HepG2 (cell line): ENCODE data around the gene DUSP7. TPM values are rescaled to one million over a fixed set of nuclear protein-coding genes. Genes with fewer than 3 reads are reported as not detected.

Experiments
- ARNTL ChIP-seq: sonication (generic); formaldehyde crosslinking; IDR thresholded peaks from 2 replicates; pipeline ENCODE4 v1.4.0; 2020; ENCODE audit warnings: mild to moderate bottlenecking, missing genetic modification reagents
- CEBPG ChIP-seq: IDR thresholded peaks from 2 replicates; pipeline ENCODE4 v1.6.1; 2016
- FOXO4 ChIP-seq: sonication (generic); formaldehyde crosslinking; conservative IDR thresholded peaks from 2 replicates; pipeline ENCODE4 v1.8.1; 2023; ENCODE audit warnings: missing genetic modification reagents
- KLF6 ChIP-seq: IDR thresholded peaks from 2 replicates; pipeline ENCODE4 v1.8.0; 2016; ENCODE audit warnings: missing biosample characterization, missing genetic modification reagents
- PAWR ChIP-seq: sonication (generic); formaldehyde crosslinking; IDR thresholded peaks from 2 replicates; pipeline ENCODE4 v1.4.0; 2020; ENCODE audit warnings: missing genetic modification reagents, mild to moderate bottlenecking, borderline replicate concordance
- POGZ ChIP-seq: sonication (generic); formaldehyde crosslinking; IDR thresholded peaks from 2 replicates; pipeline ENCODE4 v1.4.0; 2020; ENCODE audit warnings: mild to moderate bottlenecking, missing genetic modification reagents
- SETDB1 ChIP-seq: sonication (generic); formaldehyde crosslinking; IDR thresholded peaks from 2 replicates; pipeline ENCODE4 v1.5.1; 2020; ENCODE audit warnings: missing genetic modification reagents, mild to moderate bottlenecking, borderline replicate concordance
- SMYD3 ChIP-seq: sonication (generic); formaldehyde crosslinking; IDR thresholded peaks from 2 replicates; pipeline ENCODE4 v1.8.1; 2023; ENCODE audit warnings: mild to moderate bottlenecking, missing genetic modification reagents
- SP4 ChIP-seq: sonication (generic); formaldehyde crosslinking; IDR thresholded peaks from 2 replicates; pipeline ENCODE4 v1.8.1; 2023; ENCODE audit warnings: mild to moderate bottlenecking, missing genetic modification reagents
- TGIF2 ChIP-seq: IDR thresholded peaks from 2 replicates; pipeline ENCODE4 v1.6.1; 2016; ENCODE audit warnings: control low read depth, missing compliant biosample characterization
- THAP7 ChIP-seq: sonication (generic); formaldehyde crosslinking; IDR thresholded peaks from 2 replicates; pipeline ENCODE4 v1.8.1; 2023; ENCODE audit warnings: mild to moderate bottlenecking, missing genetic modification reagents
- ZKSCAN1 ChIP-seq: fragments of 150-350 bp; IDR thresholded peaks from 2 replicates; pipeline ENCODE4 v1.6.1; 2014; ENCODE audit warnings: low read length
- ZNF326 ChIP-seq: sonication (generic); formaldehyde crosslinking; IDR thresholded peaks from 2 replicates; pipeline ENCODE4 v1.4.0; 2020; ENCODE audit warnings: missing genetic modification reagents, borderline replicate concordance
- ZNF552 ChIP-seq: sonication (generic); formaldehyde crosslinking; IDR thresholded peaks from 2 replicates; pipeline ENCODE4 v1.9.0; 2022; ENCODE audit warnings: missing genetic modification reagents, mild to moderate bottlenecking, borderline replicate concordance
- ZNF850 ChIP-seq: sonication (generic); formaldehyde crosslinking; conservative IDR thresholded peaks from 2 replicates; pipeline ENCODE4 v1.9.0; 2021; ENCODE audit warnings: mild to moderate bottlenecking, missing genetic modification reagents
- ZSCAN31 ChIP-seq: sonication (generic); formaldehyde crosslinking; IDR thresholded peaks from 2 replicates; pipeline ENCODE4 v1.5.0; 2020; ENCODE audit warnings: low read depth, mild to moderate bottlenecking, missing genetic modification reagents
- polyA plus RNA-seq, 8 experiments: library from polyadenylated mRNA; depleted of rRNA in 3 of 8; stranded (reverse) in 7 of 8; unstranded in 1 of 8; fragments of >200 nt; fragmentation: Illumina TruSeq in 4 of 8; extraction: Trizol in 4 of 8; gene quantifications; 2 replicates each; pipeline versions ENCODE4 v1.2.1 to v1.2.3, GENCODE V29; 2011 to 2016; ENCODE audit warnings: low read depth in 4 of 8, missing spikeins in 1 of 8, mixed read lengths in 1 of 8; ENCODE audit not compliant: insufficient read depth in 1 of 8
- total RNA-seq, 5 experiments: library from RNA; depleted of rRNA; stranded (reverse); fragments of >200 nt; fragmentation: Illumina TruSeq; extraction: Trizol; gene quantifications; 2 replicates each; pipeline ENCODE4 v1.2.3, GENCODE V29; 2016; ENCODE audit warnings: low read depth in 1 of 5
- TF ChIP-seq, protein P1 (sequence below): sonication (generic); formaldehyde crosslinking; IDR thresholded peaks from 2 replicates; pipeline ENCODE4 v1.4.0; 2020; ENCODE audit warnings: missing genetic modification reagents, borderline replicate concordance
- TF ChIP-seq, protein P2 (sequence below): sonication (generic); formaldehyde crosslinking; IDR thresholded peaks from 2 replicates; pipeline ENCODE4 v1.4.0; 2020; ENCODE audit warnings: mild to moderate bottlenecking, missing genetic modification reagents

Gene DUSP7
- total and polyA plus RNA-seq, 2 of the 13 experiments (the other 11 are each of a cell fraction or from before 2014, with no cell fraction given) = 6.6 to 8.8 TPM

DNA sequence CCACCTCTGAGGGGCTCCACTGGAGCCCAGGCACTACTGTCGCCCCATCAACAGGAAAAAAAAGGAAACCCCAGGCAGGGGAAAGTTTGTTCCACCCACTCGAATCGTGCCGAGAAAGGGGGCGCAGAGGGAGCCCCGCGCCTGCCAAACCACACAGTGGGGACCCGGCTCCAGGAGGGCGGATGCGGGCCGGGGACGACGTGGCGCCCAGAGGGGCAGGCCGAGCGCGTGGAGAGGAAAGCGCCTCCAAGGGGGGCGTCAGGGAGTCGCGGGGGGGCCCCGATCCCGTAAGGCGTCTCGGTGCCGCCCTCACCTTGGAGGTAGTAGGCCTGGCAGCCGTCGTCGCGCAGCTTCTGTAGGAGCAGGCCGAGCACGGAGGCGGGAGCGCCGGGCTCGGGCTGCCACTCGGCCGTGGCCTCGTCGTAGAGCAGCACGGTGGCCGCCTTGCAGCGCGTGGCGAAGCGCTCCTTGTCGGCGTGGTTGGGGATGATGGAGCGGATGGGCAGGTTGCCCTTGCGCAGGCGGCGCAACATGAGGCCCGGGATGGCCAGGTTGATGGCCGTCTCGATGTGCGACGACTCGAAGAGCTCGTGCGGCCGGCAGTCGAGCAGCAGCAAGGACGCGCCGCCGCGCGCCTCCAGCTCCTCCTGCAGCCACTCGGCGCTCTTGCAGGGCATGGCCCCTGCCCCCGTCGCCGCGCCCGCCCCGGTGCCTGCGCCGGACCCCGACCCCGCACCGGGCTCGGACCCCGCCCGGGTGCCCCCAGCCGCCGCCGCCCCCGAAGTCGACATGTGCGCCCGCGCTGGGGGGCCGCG lies 627 bp downstream of the DUSP7 start (continued):
- TF ChIP-seq, protein P1, sequence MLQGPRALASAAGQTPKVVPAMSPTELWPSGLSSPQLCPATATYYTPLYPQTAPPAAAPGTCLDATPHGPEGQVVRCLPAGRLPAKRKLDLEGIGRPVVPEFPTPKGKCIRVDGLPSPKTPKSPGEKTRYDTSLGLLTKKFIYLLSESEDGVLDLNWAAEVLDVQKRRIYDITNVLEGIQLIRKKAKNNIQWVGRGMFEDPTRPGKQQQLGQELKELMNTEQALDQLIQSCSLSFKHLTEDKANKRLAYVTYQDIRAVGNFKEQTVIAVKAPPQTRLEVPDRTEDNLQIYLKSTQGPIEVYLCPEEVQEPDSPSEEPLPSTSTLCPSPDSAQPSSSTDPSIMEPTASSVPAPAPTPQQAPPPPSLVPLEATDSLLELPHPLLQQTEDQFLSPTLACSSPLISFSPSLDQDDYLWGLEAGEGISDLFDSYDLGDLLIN = peak; percentile 81; the same call in 1 of the 2 replicates
- TF ChIP-seq ZNF326 (CRISPR knock-in tag) (no peak), ZNF850 (CRISPR knock-in tag) (no peak), ZNF552 (CRISPR knock-in tag) (peak; percentile 25; the same call in 1 of the 2 replicates), PAWR (CRISPR knock-in tag) (no peak), ARNTL (CRISPR knock-in tag) (no peak), SMYD3 (no peak), FOXO4 (CRISPR knock-in tag) (0 out of 2 replicates have a peak, but pooled peaks have one; percentile 78), POGZ (CRISPR knock-in tag) (no peak), SP4 (CRISPR knock-in tag) (0 out of 2 replicates have a peak, but pooled peaks have one; percentile 16), CEBPG (CRISPR knock-in tag) (peak; percentile 36; the same call in 1 of the 2 replicates), ZSCAN31 (CRISPR knock-in tag) (peak; percentile 29; the same call in 1 of the 2 replicates), THAP7 (CRISPR knock-in tag) (peak; percentile 60; the same call in 1 of the 2 replicates), ZKSCAN1 (no peak), SETDB1 (CRISPR knock-in tag) (no peak), KLF6 (CRISPR knock-in tag) (peak; percentile 76), TGIF2 (CRISPR knock-in tag) (peak; percentile 48; the same call in 1 of the 2 replicates)
- TF ChIP-seq, protein P2, sequence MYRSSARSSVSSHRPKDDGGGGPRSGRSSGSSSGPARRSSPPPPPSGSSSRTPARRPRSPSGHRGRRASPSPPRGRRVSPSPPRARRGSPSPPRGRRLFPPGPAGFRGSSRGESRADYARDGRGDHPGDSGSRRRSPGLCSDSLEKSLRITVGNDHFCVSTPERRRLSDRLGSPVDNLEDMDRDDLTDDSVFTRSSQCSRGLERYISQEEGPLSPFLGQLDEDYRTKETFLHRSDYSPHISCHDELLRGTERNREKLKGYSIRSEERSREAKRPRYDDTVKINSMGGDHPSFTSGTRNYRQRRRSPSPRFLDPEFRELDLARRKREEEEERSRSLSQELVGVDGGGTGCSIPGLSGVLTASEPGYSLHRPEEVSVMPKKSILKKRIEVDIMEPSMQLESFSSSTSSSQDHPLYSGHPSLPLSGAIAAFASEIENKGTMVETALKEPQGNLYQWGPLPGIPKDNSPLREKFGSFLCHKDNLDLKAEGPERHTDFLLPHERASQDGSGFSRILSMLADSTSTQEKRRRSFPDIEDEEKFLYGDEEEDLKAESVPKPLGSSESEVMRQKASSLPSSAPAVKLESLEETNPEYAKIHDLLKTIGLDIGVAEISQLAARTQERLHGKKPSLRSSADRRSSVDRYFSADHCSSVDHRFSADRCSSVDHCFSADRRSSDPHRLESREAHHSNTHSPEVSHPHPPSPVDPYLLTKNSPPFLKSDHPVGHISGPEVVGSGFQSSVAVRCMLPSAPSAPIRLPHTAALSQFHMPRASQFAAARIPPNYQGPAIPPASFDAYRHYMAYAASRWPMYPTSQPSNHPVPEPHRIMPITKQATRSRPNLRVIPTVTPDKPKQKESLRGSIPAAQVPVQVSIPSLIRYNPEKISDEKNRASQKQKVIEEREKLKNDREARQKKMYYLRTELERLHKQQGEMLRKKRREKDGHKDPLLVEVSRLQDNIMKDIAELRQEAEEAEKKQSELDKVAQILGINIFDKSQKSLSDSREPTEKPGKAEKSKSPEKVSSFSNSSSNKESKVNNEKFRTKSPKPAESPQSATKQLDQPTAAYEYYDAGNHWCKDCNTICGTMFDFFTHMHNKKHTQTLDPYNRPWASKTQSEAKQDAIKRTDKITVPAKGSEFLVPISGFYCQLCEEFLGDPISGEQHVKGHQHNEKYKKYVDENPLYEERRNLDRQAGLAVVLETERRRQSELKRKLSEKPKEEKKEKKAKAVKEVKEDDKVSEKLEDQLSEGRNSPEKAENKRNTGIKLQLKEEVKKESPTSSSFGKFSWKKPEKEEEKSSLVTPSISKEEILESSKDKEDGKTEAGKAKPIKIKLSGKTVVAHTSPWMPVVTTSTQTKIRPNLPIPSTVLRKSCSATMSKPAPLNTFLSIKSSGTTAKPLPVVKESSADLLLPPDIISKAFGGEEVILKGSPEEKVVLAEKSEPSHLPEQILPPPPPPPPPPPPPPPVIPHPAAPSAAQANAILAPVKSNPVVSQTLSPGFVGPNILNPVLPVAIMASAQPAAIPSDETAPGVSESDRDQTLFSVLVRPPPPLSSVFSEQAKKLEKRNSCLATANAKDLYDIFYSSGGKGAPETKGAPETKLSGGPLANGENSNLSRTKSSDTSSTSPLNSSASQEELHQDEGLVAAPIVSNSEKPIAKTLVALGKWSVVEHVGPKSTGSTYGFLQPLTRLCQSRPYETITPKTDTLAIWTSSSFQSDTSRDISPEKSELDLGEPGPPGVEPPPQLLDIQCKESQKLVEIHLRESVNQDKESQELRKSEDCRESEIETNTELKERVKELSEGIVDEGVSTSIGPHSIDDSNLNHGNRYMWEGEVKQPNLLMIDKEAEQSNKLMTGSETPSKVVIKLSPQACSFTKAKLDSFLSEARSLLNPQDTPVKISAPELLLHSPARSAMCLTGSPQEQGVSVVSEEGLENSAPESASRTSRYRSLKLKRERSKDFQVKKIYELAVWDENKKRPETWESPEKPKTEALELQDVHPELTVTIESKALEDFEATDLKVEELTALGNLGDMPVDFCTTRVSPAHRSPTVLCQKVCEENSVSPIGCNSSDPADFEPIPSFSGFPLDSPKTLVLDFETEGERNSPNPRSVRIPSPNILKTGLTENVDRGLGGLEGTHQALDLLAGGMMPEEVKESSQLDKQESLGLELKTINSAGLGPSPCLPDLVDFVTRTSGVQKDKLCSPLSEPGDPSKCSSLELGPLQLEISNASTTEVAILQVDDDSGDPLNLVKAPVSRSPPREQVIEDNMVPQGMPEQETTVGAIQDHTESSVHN (CRISPR knock-in tag) = 0 out of 2 replicates have a peak, but pooled peaks have one; percentile 25
